H1 (cell line): Measurements from ENCODE around the gene SNX32.

Source experiments
- CEBPB ChIP-seq: IDR thresholded peaks from 2 replicates; pipeline ENCODE4 v1.6.1; 2012; ENCODE audit warnings: low read depth, low read length
- CHD2 ChIP-seq: IDR thresholded peaks from 2 replicates; pipeline ENCODE4 v1.6.1; 2012; ENCODE audit warnings: low read length, improper control_type of control experiment
- CTCF ChIP-seq, 3 experiments: IDR thresholded peaks; 1 replicate in 2 of 3; 2 replicates in 1 of 3; pipeline versions ENCODE4 v1.5.1 to v1.6.1; 2011; ENCODE audit warnings: low read length in 3 of 3, mild to moderate bottlenecking in 3 of 3, inconsistent platforms in 2 of 3, low read depth in 1 of 3, moderate library complexity in 1 of 3; ENCODE audit not compliant: insufficient read depth in 1 of 3; ENCODE audit errors: control extremely low read depth in 1 of 3
- EGR1 ChIP-seq: IDR thresholded peaks from 2 replicates; pipeline ENCODE4 v1.6.1; 2011; ENCODE audit warnings: low read depth, low read length, borderline replicate concordance
- JUN ChIP-seq: IDR thresholded peaks from 2 replicates; pipeline ENCODE4 v1.6.1; 2011; ENCODE audit warnings: low read depth, mild to moderate bottlenecking, improper control_type of control experiment, low read length
- MAFK ChIP-seq: IDR thresholded peaks from 2 replicates; pipeline ENCODE4 v1.6.1; 2012; ENCODE audit warnings: low read depth, mild to moderate bottlenecking, improper control_type of control experiment, low read length
- POLR2A ChIP-seq, 2 experiments: IDR thresholded peaks; 1 replicate in 1 of 2; 2 replicates in 1 of 2; pipeline ENCODE4 v1.6.1; 2011; ENCODE audit warnings: low read depth in 2 of 2, low read length in 2 of 2, mild to moderate bottlenecking in 2 of 2; ENCODE audit errors: control extremely low read depth in 1 of 2
- SRF ChIP-seq: IDR thresholded peaks from 2 replicates; pipeline ENCODE4 v1.6.1; 2011; ENCODE audit warnings: mild to moderate bottlenecking, low read depth, low read length, moderate library complexity

GRCh38 chr11:65891219-65892136 lies 57.7 kb downstream of the SNX32 start:
- TF ChIP-seq JUN = no peak
- TF ChIP-seq CTCF (IDR thresholded peaks at IDR 0.05; ENCODE audit: control extremely low read depth in 1 of 3, insufficient read depth in 1 of 3, low read depth in 1 of 3, low read length in 3 of 3) = peak in 2 of 3 experiments; percentile 49 to 52; a peak in 3 of 4 replicates
- TF ChIP-seq CEBPB = no peak
- no peak for TF ChIP-seq EGR1
- TF ChIP-seq MAFK = no peak
- no peak for TF ChIP-seq CHD2
- TF ChIP-seq SRF = no peak
- no peak; a peak in 1 of 3 replicates for TF ChIP-seq POLR2A (IDR thresholded peaks at IDR 0.05; ENCODE audit: control extremely low read depth in 1 of 2, low read depth in 2 of 2, low read length in 2 of 2)
